GOT3 (cell line): Measurements from ENCODE around the gene OR51Q1.

Experiments used
- DNase-seq: peaks from one replicate; lab custom pipeline; 2025; ENCODE audit warnings: mixed read lengths; lab: John Stamatoyannopoulos, UW

OR51Q1 gene

GRCh38 chr11:5421811-5422210 lies at the start of gene OR51Q1:
Gene OR51Q1 (plus strand): TSS chr11:5422111. CDS start chr11:5422201, 90 bp downstream.
- DNase-seq: no peak

- no peak for DNase-seq
These were observed 41.1 kb upstream of the OR51Q1 start for GRCh38 chr11:5380740-5381342.

GRCh38 chr11:5383576-5383975 lies 38.3 kb upstream of the OR51Q1 start, which contains the start of gene OR51M1:
Gene OR51M1 (plus strand): TSS chr11:5383812. CDS start chr11:5389399, 5,587 bp downstream.
- DNase-seq: no peak

GRCh38 chr11:5384335-5384734 lies 37.6 kb upstream of the OR51Q1 start:
- no peak for DNase-seq

- DNase-seq: no peak
These were observed 31.7 kb upstream of the OR51Q1 start for GRCh38 chr11:5390210-5390609.

- no peak for DNase-seq
These were observed 27.8 kb upstream of the OR51Q1 start for GRCh38 chr11:5394091-5394490.

- no peak for DNase-seq
These were observed 23.0 kb upstream of the OR51Q1 start for GRCh38 chr11:5398936-5399335.

- DNase-seq: no peak
These were observed 16.7 kb upstream of the OR51Q1 start for GRCh38 chr11:5405173-5405572.

- no peak for DNase-seq
These were observed 918 bp upstream of the OR51Q1 start for GRCh38 chr11:5420993-5421392.

- DNase-seq: no peak
These were observed 1.2 kb downstream of the OR51Q1 start for GRCh38 chr11:5423131-5423530.

- no peak for DNase-seq
These were observed 19.5 kb downstream of the OR51Q1 start, which contains the start of gene OR51I1 for GRCh38 chr11:5441414-5441813. Gene OR51I1 (minus strand): TSS chr11:5441514. CDS start chr11:5441514, 0 bp downstream.

GRCh38 chr11:5443835-5444393 lies 22.0 kb downstream of the OR51Q1 start:
- DNase-seq: no peak

- DNase-seq: no peak
These were observed 27.1 kb downstream of the OR51Q1 start, which contains the start of gene OR51I2 for GRCh38 chr11:5449023-5449422. Gene OR51I2 (plus strand): TSS chr11:5449323. CDS start chr11:5453489, 4,166 bp downstream.

- no peak for DNase-seq
These were observed 27.5 kb downstream of the OR51Q1 start for GRCh38 chr11:5449432-5449831.

- no peak for DNase-seq
These were observed 39.2 kb downstream of the OR51Q1 start for GRCh38 chr11:5460983-5461621.

- DNase-seq: no peak
These were observed 45.6 kb downstream of the OR51Q1 start for GRCh38 chr11:5467527-5467926.
